ENCODE measurements around the gene RALGAPA1.
"Not testable (repeated sequence)": the region's sequence is repeated elsewhere in the genome, so short reads cannot be mapped to it uniquely, and the experiment has no call there.

The RALGAPA1 gene

GRCh38 chr14:35808638-35809563 is at the start of gene RALGAPA1:
Gene RALGAPA1 (minus strand): TSS chr14:35809295. CDS start chr14:35808835, 460 bp downstream.
- H3K4me3 ChIP-seq (ENCODE audit: low read depth, low read length), result peak within 1 kb of the TSS; percentile 81
- DNase-seq (ENCODE audit: low read depth), result peak; percentile 96

DNA sequence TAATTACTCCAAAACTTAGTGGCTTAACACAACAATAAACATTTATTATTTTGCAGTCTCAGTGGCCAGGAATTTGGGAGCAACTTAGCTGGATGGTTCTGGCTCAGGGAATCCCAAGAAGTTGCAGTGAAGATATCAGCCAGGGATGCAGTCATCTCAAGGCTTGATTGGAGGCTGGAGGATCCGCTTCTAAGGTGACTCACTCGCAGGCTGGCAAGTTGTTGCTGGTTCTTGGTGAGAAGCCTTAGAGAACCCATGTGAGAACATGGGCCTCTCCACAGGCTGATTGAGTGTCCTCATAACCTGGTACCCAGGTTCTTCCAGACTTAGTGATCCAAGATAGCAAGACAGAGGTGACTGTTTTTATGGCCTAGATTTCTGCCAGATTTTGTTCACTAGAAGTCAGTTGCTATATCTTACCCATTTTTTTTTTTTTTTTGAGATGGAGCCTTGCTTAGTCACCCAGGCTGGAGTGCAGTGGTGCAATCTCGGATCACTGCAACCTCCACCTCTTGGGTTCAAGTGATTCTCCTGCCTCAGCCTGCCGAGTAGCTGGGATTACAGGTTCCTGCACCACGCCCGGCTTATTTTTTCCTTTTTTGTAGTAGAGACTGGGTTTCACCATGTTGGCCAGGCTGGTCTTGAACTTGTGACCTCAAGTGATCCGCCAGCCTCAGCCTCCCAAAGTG is 49.6 kb upstream of the RALGAPA1 start:
- DNase-seq (ENCODE audit: low read depth), result no peak
- no peak overlapping the region for H3K4me3 ChIP-seq (ENCODE audit: low read depth, low read length)

DNA sequence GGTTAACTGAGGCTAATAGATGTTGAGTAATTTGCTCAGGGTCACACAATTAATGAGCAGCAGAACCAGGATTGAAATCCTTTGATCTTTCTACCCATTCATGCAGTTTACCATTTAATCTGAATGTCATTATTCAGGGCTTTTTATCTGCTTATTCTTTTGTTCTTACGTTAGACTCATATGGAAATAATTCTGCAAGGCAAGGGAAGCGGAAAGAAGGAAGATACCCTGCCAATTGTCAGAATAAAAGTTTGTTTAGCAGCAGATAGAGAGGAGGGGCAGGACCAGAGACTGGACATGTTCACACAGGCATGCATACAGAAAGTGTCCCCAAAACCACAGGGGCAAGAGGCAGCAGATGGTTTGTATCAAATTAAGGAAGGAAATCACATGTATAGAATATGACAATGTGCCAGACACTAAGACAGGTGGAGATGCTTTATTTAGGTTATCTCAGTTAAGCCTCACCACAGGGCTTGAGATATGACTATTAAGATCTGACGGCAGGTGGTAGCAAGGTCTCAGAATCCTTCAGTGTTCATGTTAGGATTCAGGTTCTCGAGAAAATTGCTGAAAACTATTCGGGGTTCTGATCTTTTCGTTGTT is 46.9 kb upstream of the RALGAPA1 start:
- no peak for DNase-seq (ENCODE audit: low read depth)

DNA sequence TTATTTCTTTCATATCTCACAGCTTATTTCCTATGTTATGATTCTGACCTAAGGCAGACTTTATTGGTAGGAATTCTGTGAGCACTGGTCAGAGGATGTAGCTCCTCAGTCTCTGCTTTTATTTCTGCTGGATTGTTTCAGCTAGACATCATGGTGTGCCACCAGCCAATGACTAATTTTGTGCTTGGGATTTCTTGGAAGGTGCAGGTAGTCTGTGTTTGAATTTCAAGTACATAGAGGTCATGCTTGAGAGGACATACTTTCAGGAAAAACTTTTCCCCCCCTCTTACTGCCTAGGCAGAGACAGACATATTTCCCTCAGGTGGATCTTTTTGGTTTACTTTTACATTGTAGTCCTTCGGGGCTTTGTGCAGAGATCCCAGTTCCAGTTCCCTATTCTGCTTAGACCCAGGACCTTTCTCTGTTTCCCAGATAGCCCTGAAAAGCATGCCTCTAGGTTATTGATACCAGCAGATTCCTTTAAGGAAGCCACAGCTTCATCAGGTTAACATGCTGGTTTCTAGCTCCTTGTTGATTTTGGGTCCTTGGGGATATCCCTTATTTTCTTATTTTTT is 45.7 kb upstream of the RALGAPA1 start:
- no peak for DNase-seq (ENCODE audit: low read depth)

More for the DNA sequence above, 46.9 kb upstream of the RALGAPA1 start:
- no peak overlapping the region for H3K4me3 ChIP-seq (ENCODE audit: low read depth, low read length)

DNA sequence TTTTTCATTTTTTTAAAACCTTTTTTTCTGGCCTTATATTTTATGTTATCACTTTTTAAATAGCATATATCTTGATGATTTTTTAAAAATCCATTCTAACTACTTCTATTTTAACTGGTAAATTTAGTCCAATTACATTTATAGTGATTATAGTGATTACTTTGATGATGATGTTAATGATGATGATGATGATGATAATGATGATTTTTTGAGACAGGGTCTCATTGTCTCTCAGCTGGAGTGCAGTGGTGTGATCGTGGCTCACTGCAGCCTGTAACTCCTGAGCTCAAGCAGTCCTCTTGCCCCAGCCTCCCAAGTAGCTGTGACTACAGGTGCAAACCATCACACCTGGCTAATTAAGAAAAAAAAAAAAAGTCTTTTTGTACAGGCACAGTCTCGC is 44.1 kb upstream of the RALGAPA1 start:
- H3K4me3 ChIP-seq (ENCODE audit: low read depth, low read length), result no peak overlapping the region
- no peak for DNase-seq (ENCODE audit: low read depth)

More for the DNA sequence above, 45.7 kb upstream of the RALGAPA1 start:
- H3K4me3 ChIP-seq (ENCODE audit: low read depth, low read length), result no peak overlapping the region

DNA sequence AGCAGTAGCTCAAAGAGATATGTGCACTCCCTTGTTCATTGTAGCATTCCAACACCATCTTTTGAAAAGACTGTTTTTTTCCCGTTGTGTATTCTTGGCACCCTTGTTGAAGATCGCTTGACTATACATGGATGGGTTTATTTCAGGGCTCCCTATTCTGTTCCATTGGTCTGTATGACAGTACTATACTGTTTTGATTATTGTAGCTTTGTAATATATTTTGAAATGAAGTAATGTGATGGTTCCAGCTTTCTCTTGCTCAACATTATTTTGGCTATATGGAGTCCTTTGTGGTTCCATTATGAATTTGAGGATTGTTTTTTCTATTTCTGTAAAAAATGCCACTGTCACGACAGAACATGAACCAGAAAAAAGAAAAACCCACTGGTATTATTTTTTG is 42.7 kb upstream of the RALGAPA1 start:
- DNase-seq (ENCODE audit: low read depth), result no peak
- H3K4me3 ChIP-seq (ENCODE audit: low read depth, low read length), result no peak overlapping the region

- DNase-seq (ENCODE audit: low read depth), result no peak
- no peak overlapping the region for H3K4me3 ChIP-seq (ENCODE audit: low read depth, low read length)
Measured at GRCh38 chr14:35849122-35849521, 40.0 kb upstream of the RALGAPA1 start.

GRCh38 chr14:35847636-35848035 is 38.5 kb upstream of the RALGAPA1 start:
- H3K4me3 ChIP-seq (ENCODE audit: low read depth, low read length), result no peak overlapping the region
- DNase-seq (ENCODE audit: low read depth), result no peak

- DNase-seq (ENCODE audit: low read depth), result no peak
- no peak overlapping the region for H3K4me3 ChIP-seq (ENCODE audit: low read depth, low read length)
Measured at GRCh38 chr14:35844494-35844893, 35.4 kb upstream of the RALGAPA1 start.

- not testable (repeated sequence) for DNase-seq (ENCODE audit: low read depth); H3K4me3 ChIP-seq (ENCODE audit: low read depth, low read length)
Measured at GRCh38 chr14:35842245-35842644, 33.1 kb upstream of the RALGAPA1 start.

GRCh38 chr14:35841704-35842103 is 32.6 kb upstream of the RALGAPA1 start:
- not testable (repeated sequence) for DNase-seq (ENCODE audit: low read depth); H3K4me3 ChIP-seq (ENCODE audit: low read depth, low read length)

DNA sequence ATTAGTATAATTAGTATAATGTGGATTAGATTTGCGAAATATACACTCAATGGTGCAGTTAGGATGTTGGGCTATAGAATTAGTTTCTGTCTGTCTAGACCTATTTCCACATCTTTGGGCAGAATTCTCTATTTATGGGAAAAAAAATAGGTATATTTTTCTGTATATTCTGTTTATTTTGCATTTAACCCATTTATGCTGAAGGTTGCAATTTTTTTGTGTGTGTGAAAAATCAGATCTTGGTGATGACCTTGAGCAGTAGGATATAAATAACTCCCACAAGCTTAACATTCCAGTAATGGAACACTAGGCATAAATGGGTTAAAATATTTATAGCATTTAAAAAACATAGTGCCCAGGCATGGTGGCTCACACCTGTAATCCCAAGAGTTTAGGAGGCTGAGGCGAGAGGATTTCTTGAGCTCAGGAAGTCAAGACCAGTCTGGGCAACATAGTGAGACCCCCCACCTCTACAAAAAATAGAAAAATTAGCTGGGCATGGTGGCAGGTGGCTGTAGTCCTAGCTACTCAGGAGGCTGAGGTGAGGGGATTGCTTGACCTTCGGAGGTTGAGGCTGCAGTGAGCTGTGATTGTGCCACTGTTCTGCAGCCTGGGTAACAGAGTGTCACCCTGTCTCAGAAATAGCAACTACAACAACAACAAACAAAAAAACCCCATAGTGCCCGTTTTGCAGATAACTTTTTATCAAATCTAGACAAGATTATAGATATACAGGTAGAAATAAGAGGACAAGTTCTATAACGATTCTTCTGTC is 26.3 kb upstream of the RALGAPA1 start:
- H3K4me3 ChIP-seq (ENCODE audit: low read depth, low read length), result no peak overlapping the region
- no peak for DNase-seq (ENCODE audit: low read depth)

- no peak for DNase-seq (ENCODE audit: low read depth)
- H3K4me3 ChIP-seq (ENCODE audit: low read depth, low read length), result no peak overlapping the region
Measured at GRCh38 chr14:35829449-35829848, 20.4 kb upstream of the RALGAPA1 start.

DNA sequence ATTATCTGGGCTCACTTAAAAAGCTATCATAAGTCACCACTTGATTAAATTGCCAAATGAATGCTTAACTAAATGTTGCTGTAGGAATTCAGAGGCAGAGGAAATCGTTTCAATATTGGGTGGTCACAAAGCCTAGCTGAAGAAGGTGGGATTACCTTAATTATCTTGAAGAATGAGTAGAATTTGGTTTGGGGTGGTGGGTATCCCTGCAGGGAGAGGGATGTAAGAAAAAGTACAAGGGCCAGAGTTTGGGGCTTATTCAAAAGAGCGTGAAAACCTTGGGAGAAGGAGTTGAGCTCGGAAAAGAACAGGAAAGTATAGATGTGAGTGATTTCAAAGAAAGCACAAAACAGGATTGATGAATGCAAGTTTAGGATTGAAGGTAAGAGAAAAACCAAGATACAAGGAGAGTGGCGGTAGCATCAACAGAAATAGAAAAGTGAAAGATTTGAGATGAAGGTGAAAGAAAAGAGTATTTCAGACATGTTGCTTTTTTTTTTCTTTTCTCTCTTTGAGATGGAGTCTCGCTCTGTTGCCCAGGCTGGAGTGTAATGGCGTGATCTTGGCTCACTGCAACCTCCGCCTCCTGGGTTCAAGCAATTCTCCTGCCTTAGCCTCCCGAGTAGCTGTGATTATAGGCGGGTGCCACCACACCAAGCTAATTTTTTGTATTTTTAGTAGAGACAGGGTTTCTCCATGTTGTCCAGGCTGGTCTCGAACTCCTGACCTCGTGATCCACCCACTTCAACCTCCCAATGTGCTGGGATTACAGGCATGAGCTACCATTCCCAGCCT is 18.8 kb upstream of the RALGAPA1 start:
- H3K4me3 ChIP-seq (ENCODE audit: low read depth, low read length), result peak overlapping the region; percentile 91
- DNase-seq (ENCODE audit: low read depth), result no peak

DNA sequence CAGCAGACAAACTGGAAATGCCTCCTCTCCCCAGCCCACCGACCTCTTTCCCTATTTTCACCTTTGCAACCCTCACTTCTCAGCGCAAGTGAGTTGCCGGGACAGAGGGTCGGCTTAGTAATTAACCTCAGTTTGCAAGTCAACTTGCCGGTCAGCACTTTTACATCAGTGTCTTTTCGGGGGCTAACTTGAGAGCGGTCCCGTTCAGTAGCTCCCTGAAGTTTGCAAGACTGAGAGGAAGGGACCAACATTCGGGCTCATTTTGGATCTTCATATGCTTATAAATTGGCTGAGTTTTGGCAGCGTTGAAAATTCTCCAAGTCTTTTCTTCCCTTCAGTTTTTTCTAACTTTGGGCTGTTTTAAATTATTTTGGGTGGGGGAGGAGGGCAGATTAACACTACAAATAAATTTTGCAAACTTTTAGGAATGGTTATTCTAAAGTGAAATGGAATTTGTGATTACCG is 17.9 kb upstream of the RALGAPA1 start:
- H3K4me3 ChIP-seq (ENCODE audit: low read depth, low read length), result peak overlapping the region; percentile 91
- DNase-seq (ENCODE audit: low read depth), result no peak

- peak; percentile 98 for DNase-seq (ENCODE audit: low read depth)
- H3K4me3 ChIP-seq (ENCODE audit: low read depth, low read length), result peak within 1 kb of the TSS; percentile 91
Measured at GRCh38 chr14:35826218-35826951, 17.3 kb upstream of the RALGAPA1 start, which contains the start of gene BRMS1L. Gene BRMS1L (plus strand): TSS chr14:35826338. CDS start chr14:35826517, 179 bp downstream.

DNA sequence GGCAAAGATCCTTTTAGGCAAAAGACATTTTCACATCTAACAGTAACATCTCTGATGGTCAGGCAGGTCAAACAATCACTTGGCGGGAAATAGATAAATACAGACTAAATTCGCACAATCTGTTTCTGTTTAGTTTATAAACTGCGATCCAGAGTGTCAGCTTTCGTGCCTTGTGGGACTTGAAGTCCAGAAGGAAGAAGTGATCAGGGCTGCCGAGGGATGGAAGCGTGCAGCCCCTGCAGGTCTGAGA is 16.8 kb upstream of the RALGAPA1 start:
- DNase-seq (ENCODE audit: low read depth), result no peak
- peak overlapping the region; percentile 91 for H3K4me3 ChIP-seq (ENCODE audit: low read depth, low read length)
